GM19023 (cell line): ENCODE measurements around the gene WASF2.
A peak's percentile ranks its signal among the peaks of the same experiment; 100 is the strongest.
"Not testable (repeated sequence)": the region's sequence is repeated elsewhere in the genome, so short reads cannot be mapped to it uniquely, and the experiment has no call there.

Experiments
- ATAC-seq: cut with Tn5 transposase; IDR thresholded peaks from one replicate; pipeline ENCODE4 v1.9.1; 2021; ENCODE audit warnings: mild to moderate bottlenecking, moderate library complexity; ENCODE audit not compliant: unreplicated experiment

Gene WASF2

DNA sequence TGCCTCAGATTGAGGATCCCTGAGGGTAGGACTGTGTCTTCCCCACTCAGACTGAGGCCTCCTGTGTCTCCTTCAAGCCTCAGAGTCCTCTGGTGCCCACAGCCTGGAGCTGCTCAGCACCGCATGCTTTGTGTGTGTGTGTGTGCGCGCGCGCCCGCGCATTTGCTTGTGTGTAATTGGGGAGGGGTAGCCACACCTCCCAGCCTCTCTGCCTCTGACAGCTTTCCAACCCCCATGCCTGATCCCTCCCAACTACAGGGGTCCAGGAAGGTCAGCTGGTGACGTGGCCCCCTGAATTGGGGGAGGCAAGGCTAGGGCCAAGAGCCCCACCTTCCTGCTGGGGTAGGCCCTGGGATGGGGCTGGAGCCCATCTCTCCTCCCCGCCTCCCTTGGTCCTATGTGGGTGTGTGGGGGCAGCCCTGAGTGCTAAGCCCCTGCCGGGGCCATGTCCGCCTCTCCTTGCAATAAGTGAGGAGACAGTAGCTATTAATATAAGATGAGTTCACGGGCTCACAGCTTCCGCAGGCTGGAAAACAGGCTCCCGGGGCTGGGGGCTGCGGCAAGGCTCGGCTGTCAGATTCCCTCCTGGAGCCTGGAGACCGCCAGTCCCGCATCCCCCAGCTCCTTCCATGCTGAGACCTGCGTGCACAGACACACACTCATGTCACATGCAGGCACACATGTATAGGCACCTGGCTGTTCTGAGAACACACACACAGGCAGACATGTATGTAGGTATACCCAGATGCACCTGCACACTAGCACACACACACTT, 90.5 kb downstream of the WASF2 start:
- ATAC-seq = no peak

DNA sequence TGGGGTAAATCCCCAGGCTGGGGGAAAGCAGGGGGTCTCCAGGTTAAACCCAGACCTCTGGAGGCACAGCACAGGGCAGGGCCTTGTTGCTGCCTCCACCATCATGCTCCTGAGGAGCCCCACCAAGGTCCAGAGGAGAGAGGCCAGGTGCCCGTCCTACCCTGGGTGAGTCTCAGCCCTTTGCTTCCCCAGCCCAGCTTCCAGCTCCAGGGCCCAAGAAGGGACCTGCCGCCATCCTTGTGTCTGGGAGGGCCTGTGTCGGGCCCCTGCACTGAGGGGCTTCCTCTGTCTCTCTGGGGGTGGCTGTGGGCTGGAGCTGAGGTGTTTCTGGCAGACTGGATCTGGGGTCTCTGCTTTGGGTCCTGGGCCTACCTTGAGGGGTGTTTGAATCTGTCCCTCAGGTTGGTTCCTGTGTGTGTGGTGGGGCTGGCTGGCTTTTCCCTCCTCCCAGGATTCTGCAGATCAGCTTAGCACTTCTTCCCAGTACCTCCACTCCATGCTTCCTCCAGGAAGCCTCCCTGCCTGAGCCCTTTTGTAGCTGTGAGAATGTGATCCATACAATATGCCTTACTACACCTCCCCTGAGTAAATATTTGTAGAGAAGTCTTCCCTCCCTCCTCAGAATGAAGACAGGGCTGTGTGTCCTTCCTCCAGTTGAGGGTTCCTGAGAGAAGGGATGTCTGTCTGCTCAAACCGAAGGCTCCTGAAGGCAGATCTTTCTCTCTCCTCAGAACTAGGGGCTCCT, 91.4 kb downstream of the WASF2 start:
- ATAC-seq = no peak

DNA sequence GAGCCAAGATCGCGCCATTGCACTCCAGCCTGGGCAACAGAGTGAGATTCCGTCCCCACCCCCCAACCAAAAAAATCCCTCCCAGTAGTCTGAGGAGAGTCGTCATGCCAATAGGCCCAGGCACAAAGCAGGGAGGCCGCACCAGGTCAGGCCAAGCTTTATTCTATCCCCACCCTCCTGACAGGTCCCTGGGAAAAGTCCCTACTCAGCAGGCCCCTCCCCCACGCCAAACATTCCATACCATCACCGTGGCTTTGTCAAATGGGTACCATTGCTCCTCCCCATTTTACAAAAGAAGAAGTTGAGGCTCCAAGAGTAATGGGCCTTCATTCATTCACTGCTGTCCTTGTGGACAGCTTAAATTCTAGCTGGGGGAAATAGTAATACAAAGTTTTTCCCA, 92.2 kb downstream of the WASF2 start:
- ATAC-seq = no peak

DNA sequence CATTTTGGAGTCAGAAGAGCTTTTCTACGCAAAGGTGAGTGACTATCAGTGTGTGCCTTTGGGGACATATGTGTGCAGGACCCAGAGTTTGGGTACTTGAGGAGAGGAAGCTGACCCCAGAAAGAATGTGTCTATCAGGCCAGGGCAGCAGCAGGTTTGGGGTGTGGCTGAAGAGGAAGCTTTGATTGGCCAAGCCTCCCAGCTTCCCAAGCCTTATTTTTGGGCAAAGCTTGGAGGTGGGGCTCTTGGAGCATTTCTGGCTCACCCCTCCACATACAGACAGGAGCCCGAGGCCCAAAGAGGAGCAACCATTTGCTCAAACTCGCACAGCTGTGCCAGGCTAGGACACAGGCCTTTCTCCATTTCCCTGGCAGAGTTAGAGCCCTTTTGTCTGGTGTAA, 92.9 kb downstream of the WASF2 start:
- no peak for ATAC-seq

DNA sequence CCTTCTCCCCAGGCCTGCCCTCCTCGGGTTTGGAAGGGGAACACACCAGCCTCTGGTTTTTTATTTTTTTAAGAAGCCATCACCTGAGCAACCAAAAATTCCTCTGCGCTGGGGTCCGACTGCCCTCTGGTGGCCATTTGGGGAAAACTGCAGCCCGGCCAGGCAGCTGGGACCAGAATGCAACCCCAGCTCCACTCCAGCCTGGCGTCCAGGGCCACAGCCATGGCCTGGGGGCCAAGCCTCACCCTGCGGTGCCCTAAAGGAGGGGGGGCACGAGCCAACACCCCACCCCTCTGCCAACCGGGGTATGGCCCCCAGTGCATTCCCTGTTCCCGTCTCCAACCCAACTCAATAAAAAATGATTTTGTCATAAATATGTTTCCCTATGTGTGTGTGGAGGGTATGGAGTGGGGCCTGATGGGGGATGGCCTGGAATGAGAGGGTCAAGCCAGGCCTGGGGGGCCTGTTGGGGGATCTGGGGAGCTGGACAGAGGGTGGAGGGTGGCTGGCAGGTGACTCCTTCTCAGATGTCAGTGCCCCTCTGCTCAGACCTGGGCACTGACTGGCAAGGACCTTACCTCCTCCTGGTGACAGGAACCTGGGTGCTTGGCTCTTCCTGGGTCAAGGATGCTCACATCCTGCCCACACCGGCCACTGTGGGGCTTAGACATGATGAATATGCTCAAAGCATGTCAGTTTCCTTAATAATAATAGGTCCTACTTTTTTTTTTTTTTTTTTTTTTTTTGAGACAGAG, 94.3 kb downstream of the WASF2 start:
- no peak for ATAC-seq

DNA sequence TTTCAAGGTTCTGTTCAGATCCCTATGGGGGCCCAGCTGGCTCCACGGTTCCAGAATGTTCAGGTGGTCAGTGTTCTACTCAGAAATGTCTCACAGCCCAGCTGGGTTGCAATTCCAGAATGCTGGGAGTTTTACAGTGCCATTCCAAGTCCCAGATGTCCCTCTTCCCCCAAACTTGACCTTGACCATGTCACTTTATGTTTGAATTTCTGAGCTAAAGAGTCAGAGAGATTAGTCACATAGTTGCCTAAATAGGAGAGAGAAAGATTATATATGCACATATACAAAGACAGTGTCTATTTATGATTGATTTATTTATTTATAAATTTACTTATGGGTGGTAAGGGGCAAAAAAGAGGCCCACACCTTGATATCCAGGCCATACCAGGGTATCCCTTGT, 95.0 kb downstream of the WASF2 start:
- no peak for ATAC-seq

DNA sequence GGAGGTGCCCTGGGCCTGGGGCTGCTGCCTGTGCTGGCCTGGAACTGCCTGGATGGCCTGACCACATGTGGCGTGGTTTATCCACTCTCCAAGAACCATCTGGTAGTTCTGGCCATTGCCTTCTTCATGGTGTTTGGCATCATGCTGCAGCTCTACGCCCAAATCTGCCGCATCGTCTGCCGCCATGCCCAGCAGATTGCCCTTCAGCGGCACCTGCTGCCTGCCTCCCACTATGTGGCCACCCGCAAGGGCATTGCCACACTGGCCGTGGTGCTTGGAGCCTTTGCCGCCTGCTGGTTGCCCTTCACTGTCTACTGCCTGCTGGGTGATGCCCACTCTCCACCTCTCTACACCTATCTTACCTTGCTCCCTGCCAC, 95.7 kb downstream of the WASF2 start:
- no peak for ATAC-seq

DNA sequence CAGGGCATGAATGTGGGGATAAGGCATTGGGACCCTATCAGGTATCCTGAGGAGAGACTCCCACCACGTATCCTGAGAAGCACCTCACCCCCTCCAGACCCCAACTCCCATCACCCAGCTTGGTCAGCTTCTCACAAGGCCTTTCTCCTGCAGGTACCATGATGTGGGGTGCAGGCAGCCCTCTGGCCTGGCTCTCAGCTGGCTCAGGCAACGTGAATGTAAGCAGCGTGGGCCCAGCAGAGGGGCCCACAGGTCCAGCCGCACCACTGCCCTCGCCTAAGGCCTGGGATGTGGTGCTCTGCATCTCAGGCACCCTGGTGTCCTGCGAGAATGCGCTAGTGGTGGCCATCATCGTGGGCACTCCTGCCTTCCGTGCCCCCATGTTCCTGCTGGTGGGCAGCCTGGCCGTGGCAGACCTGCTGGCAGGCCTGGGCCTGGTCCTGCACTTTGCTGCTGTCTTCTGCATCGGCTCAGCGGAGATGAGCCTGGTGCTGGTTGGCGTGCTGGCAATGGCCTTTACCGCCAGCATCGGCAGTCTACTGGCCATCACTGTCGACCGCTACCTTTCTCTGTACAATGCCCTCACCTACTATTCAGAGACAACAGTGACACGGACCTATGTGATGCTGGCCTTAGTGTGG, 96.2 kb downstream of the WASF2 start:
- no peak for ATAC-seq

DNA sequence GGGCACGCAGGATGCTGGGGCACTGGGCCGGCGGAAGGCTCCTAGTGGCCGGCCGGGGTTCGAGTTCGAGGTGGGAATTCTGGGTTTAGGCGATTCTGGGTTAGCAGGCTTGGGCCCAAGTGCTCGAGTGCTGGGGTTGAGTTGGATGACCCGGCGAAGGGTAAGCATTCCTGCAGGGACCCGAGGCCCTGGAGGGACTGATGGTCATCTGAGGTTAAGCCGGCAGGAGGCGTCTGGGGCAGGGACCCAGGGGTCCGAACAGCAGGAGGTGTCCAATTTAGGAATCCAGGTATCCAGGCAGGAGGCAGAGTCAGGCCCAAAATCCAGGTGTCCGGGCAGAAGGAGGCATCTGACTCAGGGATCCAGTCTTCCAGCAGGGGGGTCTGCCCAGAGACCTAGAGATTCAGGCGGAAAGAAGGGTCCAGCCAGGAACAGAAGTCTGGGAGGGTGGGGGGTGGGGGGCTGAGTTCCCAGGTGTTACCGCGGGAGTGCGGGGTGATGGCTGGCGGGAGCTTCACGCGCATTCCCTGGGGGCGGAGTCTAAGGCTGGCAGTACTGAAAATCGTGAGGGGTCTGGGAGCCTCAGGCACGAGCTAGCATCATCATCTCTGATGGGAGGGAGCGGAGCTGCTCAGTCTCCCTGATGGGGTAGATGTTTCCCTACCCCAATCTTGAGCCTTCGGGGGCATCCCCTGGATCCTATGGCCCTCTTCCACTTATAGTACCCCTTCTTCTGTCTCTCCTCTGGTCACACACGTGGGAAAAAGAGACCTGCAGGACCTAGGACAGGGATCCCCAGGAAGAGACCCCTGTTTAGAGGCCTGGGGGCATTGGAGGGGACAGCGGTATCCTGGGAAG, 97.0 kb downstream of the WASF2 start:
- no peak for ATAC-seq

DNA sequence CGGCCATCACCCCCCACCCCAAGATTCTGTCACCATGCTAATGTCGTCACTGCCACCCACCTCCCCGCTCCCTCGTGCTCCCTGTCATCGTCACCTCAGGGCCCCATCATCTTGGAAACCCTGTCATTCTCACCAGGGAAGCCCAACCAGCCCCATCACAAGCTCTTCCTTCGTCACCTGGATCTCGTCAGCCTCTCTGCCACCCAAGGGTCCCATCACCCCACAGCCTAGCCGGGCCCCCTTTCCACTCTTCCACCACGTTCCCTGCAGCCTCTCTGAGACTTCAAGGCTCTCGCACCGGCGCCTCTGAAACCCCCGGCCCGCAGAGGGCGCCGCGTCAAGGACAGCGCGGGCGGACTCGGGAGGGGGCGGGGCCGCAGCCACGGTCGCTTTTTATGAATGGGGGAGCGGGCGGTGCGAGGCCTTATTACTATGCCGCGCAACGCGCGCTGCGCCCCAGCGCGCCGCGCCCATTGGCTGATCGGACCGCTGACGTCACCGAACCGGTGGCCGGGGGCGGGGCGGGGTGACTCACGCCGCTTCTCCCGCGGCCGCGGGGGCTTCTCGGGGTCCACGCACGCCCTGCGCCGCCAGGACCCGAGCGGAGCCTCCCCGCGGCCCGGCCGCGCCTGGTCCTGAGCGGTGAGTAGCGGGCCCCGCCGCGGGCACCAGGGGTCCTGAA, 97.7 kb downstream of the WASF2 start, which contains the start of gene GPR3:
TSS of gene GPR3 (plus strand) at position 527 of the 682 bp plus-strand sequence. CDS start 1,177 bp downstream, outside the sequence.
- peak; percentile 77 for ATAC-seq

DNA sequence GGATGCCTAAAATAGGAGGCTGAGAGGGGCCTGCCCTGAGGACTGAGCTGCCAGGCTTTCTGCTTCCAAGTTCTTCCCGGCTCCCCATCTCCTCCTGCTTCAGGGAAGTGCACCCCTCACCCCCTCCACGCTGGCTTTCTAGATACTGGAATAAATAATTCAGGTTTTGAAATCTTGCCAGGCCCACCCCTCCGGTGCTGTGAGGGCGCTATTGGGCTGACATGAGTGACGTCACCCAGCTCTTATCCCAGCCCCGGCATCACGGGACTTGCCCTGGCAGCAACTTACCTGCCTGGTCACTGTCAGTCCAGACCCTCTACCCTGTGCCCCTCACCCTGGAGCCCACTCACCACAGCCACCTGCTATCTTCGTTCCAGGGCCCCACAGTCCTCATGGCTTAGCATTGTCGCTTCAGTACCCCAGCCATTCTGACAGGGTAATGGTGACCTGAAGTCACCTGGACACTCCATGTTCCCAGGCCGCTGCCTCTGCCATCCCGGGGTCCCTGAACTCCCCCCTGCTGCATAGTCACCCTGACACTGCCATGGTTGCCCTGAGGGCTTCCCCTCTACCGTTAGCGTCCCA, 98.4 kb downstream of the WASF2 start:
- no peak for ATAC-seq

DNA sequence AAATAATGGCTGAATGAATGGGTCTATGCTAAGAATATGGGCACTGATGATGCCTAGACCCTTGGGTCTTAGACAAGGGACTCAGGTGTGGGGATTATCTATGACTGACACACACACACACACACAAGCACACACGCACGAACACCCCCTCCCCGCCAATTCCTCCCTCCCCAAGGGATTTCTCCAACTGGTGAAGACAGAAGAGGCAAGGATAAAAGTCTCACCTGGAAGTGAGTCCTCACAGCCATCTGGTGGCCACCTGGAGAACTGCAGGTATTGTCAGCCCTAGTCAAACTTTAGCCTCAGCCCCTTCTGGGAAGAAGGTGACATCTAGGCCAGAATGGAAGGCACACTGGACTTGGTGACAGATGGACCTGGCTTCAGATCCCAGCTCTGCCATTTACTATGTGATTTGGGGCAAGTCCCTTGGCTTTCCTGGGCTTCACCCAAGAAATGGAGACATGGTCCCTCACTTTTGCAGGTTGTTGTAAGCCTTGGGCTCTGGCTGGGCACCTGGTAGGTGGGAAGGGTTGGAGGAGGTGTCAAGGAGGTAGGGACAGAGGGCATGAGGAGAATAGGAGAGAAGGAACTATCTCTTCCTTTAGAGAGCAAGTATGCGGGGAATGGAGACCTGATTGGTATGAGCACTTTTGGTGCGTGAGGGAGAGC, 101.5 kb downstream of the WASF2 start:
- no peak for ATAC-seq

DNA sequence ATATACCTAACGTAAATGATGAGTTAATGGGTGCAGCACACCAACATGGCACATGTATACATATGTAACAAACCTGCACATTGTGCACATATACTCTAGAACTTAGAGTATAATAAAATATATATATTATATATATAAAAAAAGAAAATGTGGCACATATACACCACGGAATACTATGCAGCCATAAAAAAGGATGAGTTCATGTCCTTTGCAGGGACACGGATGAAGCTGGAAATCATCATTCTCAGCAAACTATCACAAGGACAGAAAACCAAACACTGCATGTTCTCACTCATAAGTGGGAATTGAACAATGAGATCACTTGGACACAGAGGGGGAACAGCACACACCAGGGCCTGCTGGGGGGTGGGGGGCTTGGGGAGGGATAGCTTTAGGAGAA, 105.2 kb downstream of the WASF2 start:
- not testable (repeated sequence) for ATAC-seq

DNA sequence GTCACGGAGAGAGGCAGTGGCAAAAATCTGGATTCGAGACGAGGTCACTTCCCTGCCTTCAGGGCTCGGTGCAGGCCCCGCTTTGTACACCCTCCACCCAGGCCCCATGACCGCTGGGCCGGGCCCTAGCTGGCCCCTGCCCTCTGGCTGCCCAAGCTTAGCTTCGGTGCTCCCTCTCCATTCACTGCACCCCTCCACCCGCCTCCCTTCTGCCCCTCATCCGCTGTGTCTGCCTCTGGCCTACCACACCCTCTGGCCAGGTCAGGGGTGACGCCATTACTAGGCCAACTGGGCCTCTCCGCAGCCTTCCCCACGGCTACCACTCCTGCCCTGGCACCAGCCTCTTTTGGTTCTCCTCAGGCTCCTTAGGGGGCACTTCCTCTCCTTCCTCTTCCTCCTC, 106.3 kb downstream of the WASF2 start:
- no peak for ATAC-seq

DNA sequence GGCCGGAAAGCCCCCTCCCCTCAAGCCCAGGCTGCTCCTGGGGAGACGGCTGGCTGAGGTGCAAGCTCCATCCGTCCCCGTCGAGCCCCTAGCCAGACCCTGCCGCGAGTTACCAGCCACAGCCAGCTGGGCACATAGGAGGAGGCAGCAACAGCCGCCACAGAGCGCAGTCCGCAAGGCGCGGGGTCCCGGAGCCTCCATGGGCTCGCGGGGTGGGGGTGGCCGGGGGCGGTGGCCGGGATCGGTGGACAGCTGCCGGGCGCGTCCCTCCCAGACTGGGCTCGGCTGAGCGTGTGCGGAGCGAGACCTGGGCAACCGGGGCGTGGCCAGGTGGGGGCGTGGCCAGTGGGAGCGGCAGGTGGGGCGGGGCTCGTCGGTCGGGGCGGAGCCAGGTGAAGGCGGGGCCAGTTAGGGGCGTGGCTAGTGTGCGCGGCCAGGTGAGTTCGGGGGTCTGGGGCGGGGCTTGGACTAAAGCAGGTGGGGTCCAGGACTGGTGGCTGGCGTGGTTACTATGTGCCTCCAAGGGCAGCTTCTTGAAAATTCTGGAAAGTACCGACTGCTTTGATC, 106.8 kb downstream of the WASF2 start, which contains the start of gene CD164L2:
TSS of gene CD164L2 (minus strand) at position 295 of the 567 bp plus-strand sequence. CDS start at position 201, 94 bp downstream.
- no peak for ATAC-seq

DNA sequence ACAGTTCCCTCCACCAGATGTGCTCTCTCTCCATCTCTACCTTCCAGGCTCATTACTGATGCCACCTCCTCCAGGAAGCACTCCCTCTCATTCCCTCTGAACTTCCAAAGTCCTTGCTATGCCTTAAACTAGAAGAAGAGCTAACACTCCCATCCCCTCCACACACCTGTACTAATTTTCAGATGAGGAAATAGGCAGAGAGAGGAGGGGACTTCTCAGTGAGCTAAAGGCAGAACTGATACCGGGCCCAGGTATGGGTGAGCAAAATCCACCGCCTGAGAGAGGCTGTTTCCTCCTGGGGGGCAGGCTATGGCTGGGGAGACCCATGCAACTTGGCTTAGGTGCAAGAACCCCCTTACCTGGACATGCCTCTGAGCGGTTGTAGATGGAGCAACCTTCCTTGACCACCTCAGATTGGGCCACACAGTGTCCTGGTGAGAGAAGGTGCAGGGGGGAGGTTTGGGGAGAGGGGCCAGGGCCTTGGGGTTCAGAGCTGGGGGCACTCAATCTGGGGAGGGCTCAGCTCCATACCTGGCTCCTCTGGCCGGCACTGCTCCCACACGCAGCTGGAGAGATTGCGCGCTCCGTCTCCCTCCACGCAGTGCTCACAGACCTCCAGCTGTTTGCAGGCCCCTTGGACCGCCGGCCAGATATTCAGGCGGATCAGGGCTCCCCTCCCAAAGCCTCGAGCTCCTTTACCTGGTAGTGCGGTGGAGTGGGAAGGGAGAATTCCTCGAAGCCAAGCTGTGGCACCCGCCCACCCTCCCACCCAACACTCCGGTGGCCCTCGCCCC, 107.8 kb downstream of the WASF2 start:
- ATAC-seq = no peak
